H54 (cell line): ENCODE data around the gene CHD1.
"Not testable (repeated sequence)": the region's sequence is repeated elsewhere in the genome, so short reads cannot be mapped to it uniquely, and the experiment has no call there.

Experiments
- DNase-seq: peaks from one replicate; pipeline ENCODE4 v3.0.0; 2011; ENCODE audit warnings: low spot score, mixed read lengths; ENCODE audit not compliant: insufficient read length
- FAIRE-seq: peaks from 3 replicates; lab custom pipeline; 2011; peaks lifted over from hg19 to GRCh38; lab: Jason Lieb, UNC
- POLR2A ChIP-seq: IDR thresholded peaks from 2 replicates; pipeline ENCODE4 v1.6.1; 2011; ENCODE audit warnings: low read depth, mild to moderate bottlenecking, low read length

The CHD1 gene

GRCh38 chr5:98928873-98929709, at the start of gene CHD1:
CHD1 (minus strand) TSS chr5:98929007; CDS start chr5:98926386, 2,621 bp downstream.
- DNase-seq (peak; percentile 78), FAIRE-seq (peak; percentile 52)

DNA sequence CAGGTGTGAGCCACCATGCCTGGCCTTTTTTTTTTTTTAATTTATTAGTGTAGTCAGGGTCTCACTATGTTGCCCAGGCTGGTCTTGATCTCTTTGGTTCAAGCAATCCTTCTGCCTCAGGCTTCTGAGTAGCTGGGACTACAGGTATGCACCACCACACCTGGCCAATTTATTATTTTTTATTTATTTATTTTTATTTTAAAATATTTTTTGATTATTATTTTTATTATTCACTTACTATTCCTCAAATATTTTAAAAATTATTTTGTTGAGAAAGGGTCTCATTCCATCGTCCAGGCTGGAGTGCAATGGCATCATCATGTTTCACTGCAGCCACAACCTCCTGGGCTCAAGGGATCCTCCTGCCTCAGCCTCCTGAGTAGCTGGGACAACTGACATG, 49.7 kb upstream of the CHD1 start:
- no peak for TF ChIP-seq POLR2A
- DNase-seq (no peak), FAIRE-seq (no peak)

More at GRCh38 chr5:98928873-98929709, at the start of gene CHD1:
- peak; percentile 75 for TF ChIP-seq POLR2A

DNA sequence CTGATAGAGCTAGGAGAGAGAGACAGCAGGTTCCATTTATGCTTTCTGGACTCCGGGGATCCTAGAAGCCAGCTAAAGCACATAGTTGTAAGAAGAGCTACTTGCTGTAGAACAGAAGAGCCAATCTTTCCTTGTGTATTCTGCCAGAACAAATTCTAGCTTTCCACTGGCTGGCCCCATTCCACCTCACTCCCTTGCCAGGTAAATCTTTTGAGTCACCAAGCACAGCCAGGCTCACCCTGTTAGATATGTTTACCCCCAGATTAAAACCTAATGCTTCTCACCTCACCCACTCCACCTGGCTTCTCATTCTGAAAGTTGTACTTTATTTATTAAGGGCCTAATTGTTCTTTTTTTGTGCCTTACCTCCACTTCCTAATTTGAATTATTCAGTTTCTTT, 48.9 kb upstream of the CHD1 start:
- DNase-seq (no peak), FAIRE-seq (peak; percentile 55)
- TF ChIP-seq POLR2A = no peak

- no peak for FAIRE-seq
- no peak for TF ChIP-seq POLR2A
- no peak for DNase-seq
Measured at GRCh38 chr5:98975682-98976407, 47.0 kb upstream of the CHD1 start.

- FAIRE-seq (no peak), DNase-seq (no peak)
- TF ChIP-seq POLR2A = no peak
Measured at GRCh38 chr5:98975223-98975622, 46.4 kb upstream of the CHD1 start.

DNA sequence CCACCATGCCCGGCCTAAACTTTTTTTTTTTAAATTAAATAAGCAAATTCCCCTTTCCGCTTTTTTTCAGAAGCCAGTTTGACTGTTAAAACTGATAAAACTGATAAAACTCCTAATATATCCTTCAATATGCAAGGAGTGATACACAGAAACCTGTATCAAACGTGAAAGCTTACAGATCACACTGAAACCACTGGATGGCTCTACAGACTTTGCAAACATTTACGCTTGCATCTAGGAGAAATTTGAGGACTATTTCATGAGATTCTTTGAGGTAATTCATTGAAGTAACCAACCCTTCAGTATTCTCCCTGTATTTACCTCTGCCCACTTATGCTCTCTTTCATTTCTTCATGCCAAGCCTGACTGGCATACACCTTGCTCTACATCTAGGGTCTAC, 40.6 kb upstream of the CHD1 start:
- TF ChIP-seq POLR2A = no peak
- DNase-seq (no peak), FAIRE-seq (no peak)

DNA sequence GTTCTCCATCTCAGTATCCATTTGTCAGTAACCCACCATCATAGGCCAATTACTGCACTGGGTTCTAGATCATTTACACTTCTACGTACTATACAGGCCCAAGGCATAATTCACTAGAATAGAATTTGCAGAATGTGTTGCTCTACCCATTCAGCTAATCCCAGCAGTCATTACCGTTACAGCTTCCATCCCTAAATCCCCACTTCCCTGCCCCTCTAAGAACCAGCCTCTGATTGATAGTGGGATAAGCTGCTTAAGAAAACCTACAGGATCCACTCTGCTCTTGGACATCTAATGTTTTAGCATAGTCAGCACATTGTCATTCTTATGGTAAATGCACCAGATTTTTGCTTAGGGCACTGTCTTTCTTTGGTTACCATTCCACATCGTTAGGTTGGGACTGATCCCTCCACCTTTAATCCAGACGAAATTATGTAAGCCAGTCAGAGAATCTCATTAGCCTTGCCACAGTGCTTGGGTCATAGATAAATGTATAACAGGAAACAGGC, 39.3 kb upstream of the CHD1 start:
- TF ChIP-seq POLR2A = no peak
- DNase-seq = no peak
- FAIRE-seq = no peak

GRCh38 chr5:98965226-98965625, 36.4 kb upstream of the CHD1 start:
- DNase-seq (no peak), FAIRE-seq (no peak)
- TF ChIP-seq POLR2A = no peak

- DNase-seq = no peak
- FAIRE-seq = no peak
Measured at GRCh38 chr5:98964621-98965020, 35.8 kb upstream of the CHD1 start.

GRCh38 chr5:98963019-98963418, 34.2 kb upstream of the CHD1 start:
- DNase-seq = no peak
- FAIRE-seq = no peak
- no peak for TF ChIP-seq POLR2A

More at GRCh38 chr5:98964621-98965020, 35.8 kb upstream of the CHD1 start:
- no peak for TF ChIP-seq POLR2A

- TF ChIP-seq POLR2A = no peak
- FAIRE-seq (no peak), DNase-seq (no peak)
Measured at GRCh38 chr5:98962587-98962986, 33.8 kb upstream of the CHD1 start.

DNA sequence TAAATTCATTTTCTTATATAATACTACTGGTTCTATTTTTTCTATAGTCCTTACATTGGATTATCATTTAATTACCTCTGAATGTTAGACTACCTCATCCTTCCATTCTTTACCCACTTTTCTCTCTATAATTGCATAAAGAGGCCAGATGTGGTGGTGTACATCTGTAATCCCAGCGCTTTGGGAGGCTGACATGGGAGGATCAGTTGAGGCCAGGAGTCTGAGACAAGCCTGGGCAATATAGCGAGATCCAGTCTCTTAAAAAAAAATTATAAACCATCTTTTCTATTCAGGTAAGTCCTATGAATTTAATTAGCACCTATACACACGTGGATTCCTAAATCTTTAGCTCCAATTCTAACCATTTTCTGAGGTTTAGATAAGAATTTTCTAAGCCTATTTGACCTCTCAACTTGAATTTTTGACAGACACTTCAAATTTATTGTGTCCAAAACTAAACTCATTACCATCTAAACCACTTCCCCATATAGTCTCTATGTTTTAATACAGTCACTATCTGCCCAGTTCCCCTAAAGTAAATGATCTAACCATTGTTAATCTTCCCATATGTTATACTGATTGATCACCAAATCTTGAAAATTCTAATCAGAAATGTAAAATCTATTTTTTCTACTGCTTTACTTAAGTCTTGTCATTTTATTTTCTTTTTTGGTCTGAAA, 33.0 kb upstream of the CHD1 start:
- FAIRE-seq = no peak
- no peak for TF ChIP-seq POLR2A
- DNase-seq = no peak

DNA sequence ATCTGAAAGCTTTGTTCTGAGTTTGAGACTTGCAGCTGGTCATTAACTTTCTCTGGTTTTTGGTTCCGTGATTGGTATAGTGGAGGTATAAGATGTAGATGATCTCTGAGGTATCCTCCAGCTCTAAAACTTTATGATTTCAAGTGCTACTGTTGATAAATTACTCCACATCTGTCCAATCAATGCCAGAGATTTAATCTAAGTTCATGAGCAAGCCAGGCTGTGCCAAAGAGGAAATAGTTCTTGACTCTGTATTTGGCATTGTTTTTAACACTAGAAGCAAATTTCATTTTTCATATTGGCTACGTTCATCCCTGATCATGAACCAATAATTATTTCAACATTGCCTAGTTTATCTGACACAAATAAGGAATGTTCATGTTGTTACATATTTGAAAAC, 28.5 kb upstream of the CHD1 start:
- DNase-seq (no peak), FAIRE-seq (no peak)
- no peak for TF ChIP-seq POLR2A

GRCh38 chr5:98955888-98956287, 27.1 kb upstream of the CHD1 start:
- FAIRE-seq, DNase-seq: not testable (repeated sequence)

GRCh38 chr5:98955471-98955870, 26.7 kb upstream of the CHD1 start:
- not testable (repeated sequence) for DNase-seq, FAIRE-seq
